Measurements from ENCODE around the gene IMMT. TPM values are rescaled to one million over a fixed set of nuclear protein-coding genes. Genes with fewer than 3 reads are reported as not detected.

The IMMT gene
- total RNA-seq, 1 experiment from 2014 or later, result 112 TPM

DNA sequence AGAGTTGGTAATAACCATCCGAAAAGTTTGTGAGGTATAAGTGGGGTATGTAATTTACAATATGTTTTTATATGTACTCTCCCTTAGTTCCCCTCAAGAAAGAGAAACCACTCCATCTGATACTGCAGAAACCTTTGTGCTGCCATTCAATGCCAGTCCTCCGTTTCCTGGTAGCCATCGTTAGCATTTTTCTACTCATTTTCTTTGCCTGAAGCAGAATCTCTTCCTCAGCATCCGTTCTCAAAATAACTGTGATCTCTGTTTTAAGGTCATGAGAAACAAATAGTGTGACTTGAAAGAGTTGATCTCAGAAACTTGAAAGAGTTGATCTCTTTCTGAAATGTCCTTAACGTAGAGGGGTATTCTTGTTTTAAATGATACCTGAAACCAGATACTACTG, 88.2 kb downstream of the IMMT start:
- no peak overlapping the region for H2AK5ac ChIP-seq (ENCODE audit: insufficient read length, low read length)
- no peak overlapping the region for H3K4ac ChIP-seq (ENCODE audit: low read depth, low read length)
- DNase-seq, result no peak
- H2BK20ac ChIP-seq (ENCODE audit: low read depth, low read length, poor library complexity, severe bottlenecking), result no peak overlapping the region
- TF ChIP-seq, protein P1, sequence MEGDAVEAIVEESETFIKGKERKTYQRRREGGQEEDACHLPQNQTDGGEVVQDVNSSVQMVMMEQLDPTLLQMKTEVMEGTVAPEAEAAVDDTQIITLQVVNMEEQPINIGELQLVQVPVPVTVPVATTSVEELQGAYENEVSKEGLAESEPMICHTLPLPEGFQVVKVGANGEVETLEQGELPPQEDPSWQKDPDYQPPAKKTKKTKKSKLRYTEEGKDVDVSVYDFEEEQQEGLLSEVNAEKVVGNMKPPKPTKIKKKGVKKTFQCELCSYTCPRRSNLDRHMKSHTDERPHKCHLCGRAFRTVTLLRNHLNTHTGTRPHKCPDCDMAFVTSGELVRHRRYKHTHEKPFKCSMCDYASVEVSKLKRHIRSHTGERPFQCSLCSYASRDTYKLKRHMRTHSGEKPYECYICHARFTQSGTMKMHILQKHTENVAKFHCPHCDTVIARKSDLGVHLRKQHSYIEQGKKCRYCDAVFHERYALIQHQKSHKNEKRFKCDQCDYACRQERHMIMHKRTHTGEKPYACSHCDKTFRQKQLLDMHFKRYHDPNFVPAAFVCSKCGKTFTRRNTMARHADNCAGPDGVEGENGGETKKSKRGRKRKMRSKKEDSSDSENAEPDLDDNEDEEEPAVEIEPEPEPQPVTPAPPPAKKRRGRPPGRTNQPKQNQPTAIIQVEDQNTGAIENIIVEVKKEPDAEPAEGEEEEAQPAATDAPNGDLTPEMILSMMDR (conservative IDR thresholded peaks at IDR 0.05), result no peak
- WGBS (ENCODE audit: extremely low coverage, insufficient read length, low lambda C conversion rate), result no CpG with 5 or more reads among the region's 5 CpGs
- no peak overlapping the region for H2BK5ac ChIP-seq (ENCODE audit: insufficient read length, low read length)
- Mint-ChIP-seq H3K9me3 (no peaks in the 10 kb centered on the region), H3K4me1 (peaks cover 22 to 23% of the 10 kb centered on the region in 2 experiments), H3K27me3 (ENCODE audit: low read depth) (no peaks in the 10 kb centered on the region), H3K36me3 (ENCODE audit: insufficient read depth in 1 of 3, low read depth in 3 of 3) (peaks cover 27 to 71% (median 65%) of the 10 kb centered on the region in 3 experiments; a peak in 6 of 7 replicates), H3K4me3 (peak overlapping the region; percentile 91 to 95), H3K27ac (peak overlapping the region in 2 of 3 experiments; percentile 100; a peak in 4 of 7 replicates)
- no peak overlapping the region for H2BK15ac ChIP-seq (ENCODE audit: low read depth, low read length)
- H2BK12ac ChIP-seq (ENCODE audit: insufficient read length, low read depth, low read length), result no peak overlapping the region
- peaks cover 44% of the 10 kb centered on the region; the same call in 1 of the 2 replicates for H3K79me2 ChIP-seq (ENCODE audit: insufficient read depth, low read length)
- no peak overlapping the region for H3K27ac ChIP-seq (ENCODE audit: insufficient read length, low read depth, low read length)
- H3K23me2 ChIP-seq (ENCODE audit: insufficient read length, low read depth, low read length, poor library complexity, severe bottlenecking), result peaks cover 6% of the 10 kb centered on the region
- no peak overlapping the region for H3K56ac ChIP-seq (ENCODE audit: insufficient read length, low read depth, low read length)
- H3K79me1 ChIP-seq (ENCODE audit: insufficient read depth, low read depth, low read length, poor library complexity, severe bottlenecking), result peaks cover 5% of the 10 kb centered on the region
- H2AFZ ChIP-seq (ENCODE audit: low read length), result no peak overlapping the region
- H4K91ac ChIP-seq (ENCODE audit: insufficient read length, low read depth, low read length), result no peak overlapping the region
- no peak overlapping the region for H3K14ac ChIP-seq (ENCODE audit: insufficient read depth, low read length)
- no peak overlapping the region for H2BK120ac ChIP-seq (ENCODE audit: low read depth, low read length, poor library complexity, severe bottlenecking)
- H3K9me3 ChIP-seq (ENCODE audit: control insufficient read depth, low read depth, low read length), result no peaks in the 10 kb centered on the region
- no peak overlapping the region for H3K18ac ChIP-seq (ENCODE audit: insufficient read length, low read depth, low read length)
- peak overlapping the region; percentile 94 for H3K9ac ChIP-seq (ENCODE audit: extremely low read depth, insufficient read length, low read length)
- no peak overlapping the region for H3T11ph ChIP-seq (ENCODE audit: low read length)
- H4K8ac ChIP-seq (replicated peaks; ENCODE audit: insufficient read length, low read depth, low read length), result no peak overlapping the region
- peak overlapping the region; percentile 92 for H3K4me2 ChIP-seq (ENCODE audit: insufficient read depth, insufficient read length, low read length)
- no peak overlapping the region for H3K23ac ChIP-seq (ENCODE audit: insufficient read length, low read depth, low read length)
- no peak overlapping the region for H4K5ac ChIP-seq (ENCODE audit: insufficient read length, low read depth, low read length)
- H4K20me1 ChIP-seq (ENCODE audit: control insufficient read depth, insufficient read depth, insufficient read length), result no peaks in the 10 kb centered on the region
- H3K27me3 ChIP-seq (ENCODE audit: insufficient read depth, low read length), result no peaks in the 10 kb centered on the region; the same call in 1 of the 2 replicates
- H3K4me1 ChIP-seq (ENCODE audit: insufficient read depth, low read length), result no peaks in the 10 kb centered on the region

All from H9 (cell line).